Stomach (tissue), 4 donors: ENCODE data around the gene PHF23.

Experiments used
- CTCF ChIP-seq, 7 experiments: fragments of 450-650 bp in 4 of 7; fragments of 200-600 bp in 3 of 7; sonication (generic) in 3 of 7; IDR thresholded peaks; one replicate each; pipeline ENCODE4 v1.5.1; 2016 to 2019; ENCODE audit warnings: antibody characterized with exemption in 7 of 7, control low read depth in 2 of 7, mild to moderate bottlenecking in 1 of 7
- POLR2A ChIP-seq, 4 donors: fragments of 450-650 bp; IDR thresholded peaks; one replicate each; pipeline ENCODE4 v1.6.1; 2016; ENCODE audit warnings: antibody characterized with exemption in 4 of 4, control low read depth in 2 of 4, mild to moderate bottlenecking in 1 of 4, moderate library complexity in 1 of 4
- POLR2AphosphoS5 ChIP-seq, 3 donors: sonication (generic); formaldehyde crosslinking; IDR thresholded peaks; one replicate each; pipeline ENCODE4 v1.6.1; 2016; ENCODE audit warnings: antibody characterized with exemption in 3 of 3

- no peak for TF ChIP-seq CTCF (IDR thresholded peaks at IDR 0.05)
- TF ChIP-seq POLR2A (IDR thresholded peaks at IDR 0.05), result no peak
- no peak for TF ChIP-seq POLR2AphosphoS5 (IDR thresholded peaks at IDR 0.05)
Observed at GRCh38 chr17:7224661-7225111, 14.6 kb downstream of the PHF23 start.
